NCI-H526 (cell line): Measurements from ENCODE around the gene STX16.
A peak's percentile ranks its signal among the peaks of the same experiment; 100 is the strongest.

ENCODE experiments used
- DNase-seq, 2 experiments: peaks; one replicate each; lab custom pipeline; 2025; lab: John Stamatoyannopoulos, UW

Gene STX16

GRCh38 chr20:58697201-58697866 is 46.3 kb downstream of the STX16 start:
- DNase-seq = no peak

GRCh38 chr20:58697867-58698703 is 47.0 kb downstream of the STX16 start:
- DNase-seq = no peak

GRCh38 chr20:58698741-58699622 is 47.9 kb downstream of the STX16 start:
- DNase-seq = no peak

GRCh38 chr20:58699623-58700107 is 48.6 kb downstream of the STX16 start:
- DNase-seq = no peak

- DNase-seq = no peak
These were observed 49.2 kb downstream of the STX16 start for GRCh38 chr20:58700121-58700821.

GRCh38 chr20:58700823-58701222 is 49.7 kb downstream of the STX16 start:
- peak; percentile 66 to 84 for DNase-seq

GRCh38 chr20:58701431-58702160 is 50.5 kb downstream of the STX16 start:
- no peak for DNase-seq

- no peak for DNase-seq
These were observed 51.1 kb downstream of the STX16 start for GRCh38 chr20:58702161-58702510.

GRCh38 chr20:58702859-58703648 is 52.0 kb downstream of the STX16 start:
- no peak for DNase-seq

GRCh38 chr20:58703765-58704371 is 52.8 kb downstream of the STX16 start:
- DNase-seq = no peak

- DNase-seq = no peak
These were observed 54.3 kb downstream of the STX16 start for GRCh38 chr20:58705208-58705926.

- DNase-seq = no peak
These were observed 55.2 kb downstream of the STX16 start for GRCh38 chr20:58706150-58706892.

- no peak for DNase-seq
These were observed 56.0 kb downstream of the STX16 start for GRCh38 chr20:58706975-58707681.

GRCh38 chr20:58707770-58708169 is 56.7 kb downstream of the STX16 start:
- DNase-seq = no peak

- DNase-seq = no peak
These were observed 57.3 kb downstream of the STX16 start for GRCh38 chr20:58708246-58708931.

- no peak for DNase-seq
These were observed 58.1 kb downstream of the STX16 start for GRCh38 chr20:58709013-58709702.

GRCh38 chr20:58709703-58710039 is 58.6 kb downstream of the STX16 start:
- DNase-seq = no peak
